Measurements from ENCODE around the gene MRPL21. TPM values are rescaled to one million over a fixed set of nuclear protein-coding genes. Genes with fewer than 3 reads are reported as not detected.

Gene MRPL21
- total and polyA plus RNA-seq, 8 donors = 17.9 to 42.1 (median 25.4) TPM

- FAIRE-seq = no peak
These were observed 22.8 kb downstream of the MRPL21 start for GRCh38 chr11:68880851-68881250.

GRCh38 chr11:68878022-68878421 lies 25.6 kb downstream of the MRPL21 start:
- Histone ChIP-seq H3K4me1 (peaks cover 0 to 4% (median 0%) of the 10 kb centered on the region in 3 donors), H3K4me3 (no peak overlapping the region), H3K27me3 (no peaks in the 10 kb centered on the region), H3K9me3 (no peaks in the 10 kb centered on the region), H3K36me3 (no peaks in the 10 kb centered on the region), H3K27ac (no peak overlapping the region)
- FAIRE-seq (no peak), DNase-seq (no peak), ATAC-seq (no peak)
- no peak for TF ChIP-seq CTCF (IDR thresholded peaks at IDR 0.05)
- intact Hi-C loops (cut with DNase I) = no loop called here
- WGBS, 2 donors = 77 to 83% methylated on average over 7 of the region's 7 CpGs

More at GRCh38 chr11:68880851-68881250, 22.8 kb downstream of the MRPL21 start:
- TF ChIP-seq CTCF (IDR thresholded peaks at IDR 0.05) = no peak
- no peaks in the 10 kb centered on the region for H3K9me3 ChIP-seq
- no peak overlapping the region for H3K4me3 ChIP-seq
- no peaks in the 10 kb centered on the region for H3K27me3 ChIP-seq
- no peak overlapping the region for H3K27ac ChIP-seq
- H3K4me1 ChIP-seq = no peaks in the 10 kb centered on the region
- no peaks in the 10 kb centered on the region for H3K36me3 ChIP-seq
- intact Hi-C loops (cut with DNase I) = no loop called here
- ATAC-seq (no peak), DNase-seq (no peak)
- 93 to 94% methylated on average over 5 of the region's 5 CpGs for WGBS, 2 donors

GRCh38 chr11:68872216-68873003 lies 31.2 kb downstream of the MRPL21 start:
- Histone ChIP-seq H3K27me3 (no peaks in the 10 kb centered on the region), H3K36me3 (no peaks in the 10 kb centered on the region), H3K9me3 (no peaks in the 10 kb centered on the region), H3K27ac (no peak overlapping the region), H3K4me3 (no peak overlapping the region), H3K4me1 (peaks cover 0 to 4% (median 0%) of the 10 kb centered on the region in 3 donors)
- intact Hi-C loops (cut with DNase I) = no loop called here
- no peak for TF ChIP-seq CTCF (IDR thresholded peaks at IDR 0.05)
- FAIRE-seq = no peak
- WGBS, 2 donors = 47 to 60% methylated on average over 12 of the region's 12 CpGs
- ATAC-seq = peak in 2 of 4 donors; percentile 19 to 38
- DNase-seq = no peak

- H3K27ac ChIP-seq = no peak overlapping the region
- no peaks in the 10 kb centered on the region for H3K27me3 ChIP-seq
- 61 to 76% methylated on average over 9 of the region's 9 CpGs for WGBS, 2 donors
- DNase-seq (no peak), FAIRE-seq (no peak), ATAC-seq (peak; percentile 24 to 70 (median 51))
- no peaks in the 10 kb centered on the region for H3K9me3 ChIP-seq
- H3K4me3 ChIP-seq = peak overlapping the region in 3 of 4 donors; percentile 18 to 39 (median 38)
- TF ChIP-seq CTCF (IDR thresholded peaks at IDR 0.05) = no peak
- intact Hi-C loops (cut with DNase I) = no loop called here
- H3K4me1 ChIP-seq = peaks cover 0 to 4% (median 0%) of the 10 kb centered on the region in 3 donors
- no peaks in the 10 kb centered on the region for H3K36me3 ChIP-seq
These were observed 33.2 kb downstream of the MRPL21 start for GRCh38 chr11:68870470-68870869.

- Histone ChIP-seq H3K4me1 (no peaks in the 10 kb centered on the region), H3K4me3 (no peak overlapping the region), H3K9me3 (no peaks in the 10 kb centered on the region), H3K27ac (no peak overlapping the region), H3K36me3 (no peaks in the 10 kb centered on the region), H3K27me3 (no peaks in the 10 kb centered on the region)
- DNase-seq = no peak
- 88 to 90% methylated on average over 18 of the region's 18 CpGs for WGBS, 2 donors
- FAIRE-seq = no peak
- intact Hi-C loops (cut with DNase I) = no loop called here
- ATAC-seq = no peak
- TF ChIP-seq CTCF (IDR thresholded peaks at IDR 0.05) = no peak
These were observed 35.3 kb downstream of the MRPL21 start for GRCh38 chr11:68868221-68868835.
